WERI-Rb-1 (cell line): ENCODE results near the gene PDE8B.

Experiments
- DNase-seq: peaks from one replicate; pipeline ENCODE4 v3.0.0-alpha.2; 2020
- H3K27ac ChIP-seq: fragments of 250-450 bp; sonication (Bioruptor Pico); 2 replicates; pipeline ENCODE4 v1.5.1; 2020; ENCODE audit warnings: mild to moderate bottlenecking, moderate library complexity
- H3K27me3 ChIP-seq: fragments of 250-450 bp; sonication (Bioruptor Pico); 2 replicates; pipeline ENCODE4 v1.5.1; 2021; ENCODE audit warnings: mild to moderate bottlenecking, low read depth, moderate library complexity; ENCODE audit not compliant: insufficient read depth, severe bottlenecking
- H3K36me3 ChIP-seq: fragments of 250-450 bp; sonication (Bioruptor Pico); 2 replicates; pipeline ENCODE4 v1.5.1; 2020; ENCODE audit warnings: mild to moderate bottlenecking, moderate library complexity
- H3K4me3 ChIP-seq: 2 replicates; pipeline ENCODE4 v1.5.1; 2011; ENCODE audit warnings: low read depth, mild to moderate bottlenecking, control low read depth, low read length
- H3K9me3 ChIP-seq: fragments of 250-450 bp; sonication (Bioruptor Pico); 2 replicates; pipeline ENCODE4 v1.5.1; 2021; ENCODE audit warnings: mild to moderate bottlenecking, moderate library complexity; ENCODE audit not compliant: severe bottlenecking
- CTCF ChIP-seq: IDR thresholded peaks from 2 replicates; pipeline ENCODE4 v1.5.1; 2011; ENCODE audit warnings: low read depth, mild to moderate bottlenecking, control low read depth, inconsistent platforms, low read length

PDE8B gene

GRCh38 chr5:77251921-77252320 lies 41.4 kb downstream of the PDE8B start:
- no peaks in the 10 kb centered on the region for H3K36me3 ChIP-seq
- peaks cover 3% of the 10 kb centered on the region for H3K9me3 ChIP-seq
- no peak for TF ChIP-seq CTCF
- H3K27ac ChIP-seq = no peak overlapping the region
- DNase-seq = no peak
- H3K27me3 ChIP-seq = no peaks in the 10 kb centered on the region
- no peak overlapping the region for H3K4me3 ChIP-seq

GRCh38 chr5:77255617-77256016 lies 45.1 kb downstream of the PDE8B start:
- H3K27me3 ChIP-seq = no peaks in the 10 kb centered on the region
- DNase-seq = no peak
- TF ChIP-seq CTCF = no peak
- H3K4me3 ChIP-seq = no peak overlapping the region
- H3K9me3 ChIP-seq = peaks cover 2% of the 10 kb centered on the region
- no peaks in the 10 kb centered on the region for H3K36me3 ChIP-seq
- no peak overlapping the region for H3K27ac ChIP-seq

GRCh38 chr5:77256406-77256805 lies 45.9 kb downstream of the PDE8B start:
- no peak for TF ChIP-seq CTCF
- H3K36me3 ChIP-seq = no peaks in the 10 kb centered on the region
- H3K4me3 ChIP-seq = no peak overlapping the region
- H3K27me3 ChIP-seq = no peaks in the 10 kb centered on the region
- no peak overlapping the region for H3K27ac ChIP-seq
- peaks cover 2% of the 10 kb centered on the region for H3K9me3 ChIP-seq
- no peak for DNase-seq

- peaks cover 2% of the 10 kb centered on the region for H3K9me3 ChIP-seq
- no peak for TF ChIP-seq CTCF
- no peak overlapping the region for H3K4me3 ChIP-seq
- H3K27me3 ChIP-seq = no peaks in the 10 kb centered on the region
- H3K36me3 ChIP-seq = no peaks in the 10 kb centered on the region
- H3K27ac ChIP-seq = no peak overlapping the region
- no peak for DNase-seq
These were observed 48.2 kb downstream of the PDE8B start for GRCh38 chr5:77258652-77259051.

- Histone ChIP-seq H3K27ac (no peak overlapping the region), H3K27me3 (no peaks in the 10 kb centered on the region), H3K9me3 (peaks cover 2% of the 10 kb centered on the region), H3K4me3 (no peak overlapping the region), H3K36me3 (no peaks in the 10 kb centered on the region)
- TF ChIP-seq CTCF = no peak
- DNase-seq = no peak
These were observed 49.0 kb downstream of the PDE8B start for GRCh38 chr5:77259476-77259875.

GRCh38 chr5:77262697-77263096 lies 52.2 kb downstream of the PDE8B start:
- TF ChIP-seq CTCF = no peak
- Histone ChIP-seq H3K27me3 (no peaks in the 10 kb centered on the region), H3K9me3 (no peaks in the 10 kb centered on the region), H3K36me3 (no peaks in the 10 kb centered on the region), H3K4me3 (no peak overlapping the region), H3K27ac (no peak overlapping the region)
- DNase-seq = no peak
